Measurements from ENCODE around the gene PODXL2.
"Not testable (repeated sequence)": the region's sequence is repeated elsewhere in the genome, so short reads cannot be mapped to it uniquely, and the experiment has no call there.

Gene PODXL2

DNA sequence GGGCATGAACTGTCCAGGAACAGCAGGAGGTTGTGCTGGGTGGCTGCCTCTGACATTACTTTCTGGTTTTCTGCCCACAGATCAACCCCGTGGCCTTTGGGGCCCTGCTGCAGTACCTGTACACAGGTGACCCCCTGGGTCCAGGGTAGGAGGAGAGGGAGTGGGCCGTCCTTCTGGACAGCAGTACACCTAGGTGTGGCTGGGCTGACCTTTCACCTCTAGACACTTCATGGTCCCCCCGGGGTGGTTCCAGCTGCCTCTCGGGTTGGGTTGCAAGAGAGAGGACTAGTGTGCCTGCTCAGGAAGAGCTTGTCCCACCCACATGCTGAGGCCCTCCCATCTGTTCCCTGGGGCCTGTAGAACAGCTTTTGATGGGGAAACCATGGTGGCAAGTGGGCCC lies 47.5 kb downstream of the PODXL2 start:
- no peak for DNase-seq (ENCODE audit: low spot score)

DNA sequence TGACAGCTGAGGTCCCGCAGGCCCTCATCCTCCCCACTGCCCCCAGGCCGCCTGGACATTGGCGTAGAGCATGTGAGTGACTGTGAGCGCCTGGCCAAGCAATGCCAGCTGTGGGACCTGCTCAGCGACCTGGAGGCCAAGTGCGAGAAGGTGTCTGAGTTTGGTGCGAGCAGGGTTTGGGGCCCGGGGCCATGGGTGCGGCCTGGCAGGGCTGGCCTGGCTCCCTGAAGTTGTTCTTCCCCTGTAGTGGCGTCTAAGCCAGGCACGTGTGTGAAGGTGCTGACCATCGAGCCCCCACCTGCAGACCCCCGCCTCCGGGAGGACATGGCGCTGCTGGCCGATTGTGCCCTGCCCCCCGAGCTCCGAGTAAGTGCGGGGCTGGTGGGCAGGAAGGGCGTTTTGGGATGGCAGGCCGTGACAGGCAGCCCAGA lies 48.0 kb downstream of the PODXL2 start:
- DNase-seq (ENCODE audit: low spot score): no peak

DNA sequence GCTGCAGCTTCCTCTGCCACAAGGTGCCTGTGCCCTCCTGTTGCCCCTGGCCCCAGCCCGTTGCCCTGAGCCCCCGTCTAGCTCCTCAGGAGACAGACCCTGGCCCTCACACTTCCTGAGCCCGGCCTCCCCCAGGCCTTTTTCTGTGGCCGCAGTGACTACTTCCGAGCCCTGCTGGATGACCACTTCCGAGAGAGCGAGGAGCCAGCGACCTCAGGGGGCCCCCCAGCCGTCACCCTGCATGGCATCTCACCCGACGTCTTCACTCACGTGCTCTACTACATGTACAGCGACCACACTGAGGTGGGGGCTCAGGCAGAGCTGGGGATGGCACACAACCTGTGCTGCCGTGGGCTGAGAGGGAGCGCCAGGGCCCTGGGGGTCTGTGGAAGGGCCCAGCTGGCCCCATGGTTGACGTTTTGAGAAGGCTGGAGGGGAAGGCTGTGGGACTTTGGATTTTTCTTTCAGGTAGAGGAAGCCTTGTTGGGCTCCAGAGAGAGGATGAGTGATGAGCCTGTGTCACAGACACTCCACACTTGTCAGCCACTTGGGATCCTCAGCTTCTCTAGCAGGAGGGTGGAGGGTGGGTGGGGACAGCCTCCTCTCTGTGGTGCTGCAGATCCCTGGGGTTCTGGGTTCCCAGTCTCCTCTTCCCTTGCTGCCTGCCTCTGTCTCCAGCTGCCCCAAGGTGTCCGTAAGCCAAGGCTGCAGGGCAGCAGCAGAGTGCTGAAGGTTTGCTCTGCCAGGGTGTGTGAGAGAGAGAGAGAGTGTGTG lies 48.7 kb downstream of the PODXL2 start:
- no peak for DNase-seq (ENCODE audit: low spot score)

DNA sequence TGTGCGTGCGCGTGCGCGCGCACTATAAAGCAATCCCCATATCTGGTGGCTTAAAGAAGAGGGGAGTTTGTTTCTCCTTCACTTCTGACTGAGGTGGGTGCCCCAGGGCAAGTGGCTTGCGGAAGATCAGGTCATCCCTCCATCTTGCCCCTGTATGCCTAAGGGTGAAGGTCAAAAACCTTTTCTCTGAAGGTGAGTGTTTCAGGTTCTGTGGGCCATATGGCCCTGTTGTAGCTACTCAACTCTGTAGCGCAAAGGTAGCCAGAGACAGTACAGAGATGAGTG lies 49.3 kb downstream of the PODXL2 start:
- no peak for DNase-seq (ENCODE audit: low spot score)

DNA sequence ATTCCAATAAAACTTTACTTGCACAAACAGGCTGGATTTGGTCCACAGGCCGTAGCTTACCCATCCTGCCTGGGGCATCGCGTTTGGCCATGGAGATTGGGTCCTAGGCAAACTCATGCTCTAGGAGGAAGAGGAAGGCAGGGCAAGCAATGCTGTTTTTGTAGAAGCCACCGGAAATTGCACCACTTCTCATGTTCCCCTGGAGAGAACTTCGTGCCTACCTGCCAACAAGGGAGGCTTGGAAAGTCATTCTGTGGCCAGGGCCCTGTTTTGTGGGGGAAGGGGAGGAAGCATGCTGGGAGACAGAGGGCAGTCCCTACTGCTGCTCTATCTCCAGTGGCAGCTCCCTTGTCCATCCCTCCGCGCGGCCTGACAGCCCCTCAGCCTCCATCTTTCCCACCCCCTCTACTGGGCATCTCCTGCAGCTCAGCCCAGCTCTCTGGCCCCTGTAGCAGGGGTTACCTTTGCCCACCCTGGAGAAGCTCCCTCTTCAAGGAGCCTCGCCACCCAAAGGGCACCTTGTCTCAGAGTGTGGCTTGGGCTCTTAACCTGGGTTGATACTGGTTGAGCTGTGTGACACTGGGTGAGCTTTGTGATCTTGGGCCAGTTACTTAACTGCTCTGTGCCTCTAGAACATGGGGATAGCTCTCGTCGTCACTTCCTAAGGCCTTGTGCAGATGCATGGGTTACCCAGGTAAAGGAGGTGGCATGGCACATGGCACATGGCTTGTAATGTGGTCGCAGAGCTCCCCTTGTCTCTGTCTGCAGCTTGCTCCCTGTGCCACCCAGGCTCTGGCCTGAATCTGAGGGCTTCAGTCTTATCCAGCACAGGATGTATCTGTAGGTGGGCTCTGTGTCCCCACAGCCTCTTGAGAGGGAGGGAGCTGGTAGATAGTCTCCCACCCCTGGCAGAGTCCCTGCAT lies 49.9 kb downstream of the PODXL2 start:
- DNase-seq (ENCODE audit: low spot score): no peak

DNA sequence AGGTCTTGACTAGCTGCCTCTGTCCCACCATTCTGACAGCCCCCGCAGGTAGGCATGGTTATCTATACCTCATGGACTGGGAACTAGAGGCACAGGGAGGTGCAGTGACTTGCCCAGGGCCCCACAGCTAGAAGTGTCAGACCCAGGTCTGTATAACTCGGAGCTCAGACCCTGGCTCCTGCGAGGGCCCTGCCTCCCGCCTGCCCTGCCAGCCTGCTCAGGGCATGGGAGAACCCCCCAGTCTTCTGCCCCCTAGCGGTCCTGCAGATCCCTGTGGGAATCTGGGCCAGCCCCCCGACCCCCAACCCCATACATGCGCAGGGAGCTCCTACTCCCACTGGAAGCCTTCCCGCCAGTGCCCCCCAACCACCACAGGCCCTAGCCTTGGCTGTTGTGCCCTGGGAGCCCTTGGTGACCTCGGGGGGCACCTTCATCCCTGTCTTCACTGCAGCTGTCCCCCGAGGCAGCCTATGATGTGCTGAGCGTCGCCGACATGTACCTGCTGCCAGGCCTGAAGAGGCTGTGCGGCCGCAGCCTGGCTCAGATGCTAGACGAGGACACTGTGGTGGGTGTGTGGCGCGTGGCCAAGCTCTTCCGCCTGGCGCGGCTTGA lies 50.7 kb downstream of the PODXL2 start:
- no peak for DNase-seq (ENCODE audit: low spot score)

DNA sequence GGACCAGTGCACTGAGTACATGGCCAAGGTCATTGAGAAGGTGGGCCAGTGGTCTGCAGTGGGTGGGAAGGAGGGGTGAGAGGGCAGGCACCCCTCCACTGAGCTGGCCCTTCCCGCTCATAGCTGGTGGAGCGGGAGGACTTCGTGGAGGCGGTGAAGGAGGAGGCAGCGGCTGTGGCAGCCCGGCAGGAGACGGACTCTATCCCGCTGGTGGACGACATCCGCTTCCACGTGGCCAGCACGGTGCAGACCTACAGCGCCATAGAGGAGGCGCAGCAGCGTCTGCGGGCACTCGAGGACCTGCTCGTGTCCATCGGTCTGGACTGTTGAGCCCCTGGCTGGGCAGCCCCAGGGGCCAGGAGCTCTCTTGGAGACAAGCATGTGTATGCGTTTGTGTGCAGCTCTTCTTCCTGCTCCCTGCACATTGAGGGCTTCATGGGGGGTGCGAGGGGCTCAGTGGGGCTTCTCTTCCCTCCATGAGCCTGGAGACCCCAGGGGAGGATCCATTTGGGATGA lies 51.2 kb downstream of the PODXL2 start:
- DNase-seq (ENCODE audit: low spot score): no peak

DNA sequence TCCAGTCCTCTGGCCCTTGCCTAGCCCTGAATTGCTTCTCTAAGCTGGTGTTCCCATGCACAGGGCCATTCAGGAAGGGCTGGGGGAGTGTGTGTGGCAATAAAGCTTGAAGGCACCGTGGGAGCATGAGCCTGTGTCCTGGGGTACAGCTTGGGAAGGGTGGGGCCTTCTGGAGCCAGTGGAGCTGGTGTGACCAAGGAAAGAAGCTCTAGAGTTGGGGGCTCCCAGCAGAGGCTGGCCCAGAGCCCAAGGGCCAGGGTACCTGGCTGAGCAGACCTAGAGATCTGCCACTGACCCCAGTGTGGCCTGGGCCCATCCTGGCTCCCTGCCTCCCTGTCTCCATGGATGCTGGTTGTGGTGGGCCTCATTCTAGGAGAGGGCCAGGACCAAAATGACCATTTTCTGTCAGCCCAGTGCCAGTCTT lies 51.8 kb downstream of the PODXL2 start:
- no peak for DNase-seq (ENCODE audit: low spot score)

DNA sequence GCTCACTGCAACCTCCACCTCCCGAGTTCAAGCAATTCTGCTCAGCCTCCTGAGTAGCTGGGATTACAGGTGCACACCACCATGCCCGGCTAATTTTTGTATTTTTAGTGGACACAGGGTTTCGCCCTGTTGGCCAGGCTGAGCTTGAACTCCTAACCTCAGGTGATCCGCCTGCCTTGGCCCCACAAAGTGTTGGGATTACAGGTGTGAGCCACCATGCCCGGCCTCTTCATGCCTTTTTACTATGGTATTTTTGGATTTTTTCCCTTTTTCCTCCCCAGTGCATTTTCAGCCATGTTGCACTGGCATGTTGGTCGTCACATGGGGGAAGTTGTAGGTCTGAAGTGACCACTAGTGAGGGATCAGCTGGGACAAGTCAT lies 53.2 kb downstream of the PODXL2 start:
- DNase-seq (ENCODE audit: low spot score): not testable (repeated sequence)

DNA sequence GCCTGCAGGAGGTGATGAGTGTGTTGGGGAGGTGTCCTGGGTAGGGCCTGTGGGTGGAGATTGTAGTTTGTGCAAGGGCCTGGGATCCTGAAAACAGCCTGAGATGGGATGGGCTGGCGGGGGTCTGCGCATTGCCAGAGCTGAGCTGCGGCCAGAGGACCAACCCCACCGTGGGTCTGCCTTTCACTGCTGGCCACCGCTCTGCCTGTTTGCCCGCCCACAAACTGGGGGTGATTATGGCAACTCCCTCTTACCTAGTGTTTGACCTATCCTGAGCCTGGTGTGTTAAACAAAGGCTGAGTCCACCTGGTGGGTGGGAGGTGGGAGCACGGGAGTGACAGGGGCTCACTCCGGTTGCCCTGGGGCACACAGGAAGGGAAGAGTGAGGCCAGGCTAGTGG lies 53.6 kb downstream of the PODXL2 start:
- no peak for DNase-seq (ENCODE audit: low spot score)

DNA sequence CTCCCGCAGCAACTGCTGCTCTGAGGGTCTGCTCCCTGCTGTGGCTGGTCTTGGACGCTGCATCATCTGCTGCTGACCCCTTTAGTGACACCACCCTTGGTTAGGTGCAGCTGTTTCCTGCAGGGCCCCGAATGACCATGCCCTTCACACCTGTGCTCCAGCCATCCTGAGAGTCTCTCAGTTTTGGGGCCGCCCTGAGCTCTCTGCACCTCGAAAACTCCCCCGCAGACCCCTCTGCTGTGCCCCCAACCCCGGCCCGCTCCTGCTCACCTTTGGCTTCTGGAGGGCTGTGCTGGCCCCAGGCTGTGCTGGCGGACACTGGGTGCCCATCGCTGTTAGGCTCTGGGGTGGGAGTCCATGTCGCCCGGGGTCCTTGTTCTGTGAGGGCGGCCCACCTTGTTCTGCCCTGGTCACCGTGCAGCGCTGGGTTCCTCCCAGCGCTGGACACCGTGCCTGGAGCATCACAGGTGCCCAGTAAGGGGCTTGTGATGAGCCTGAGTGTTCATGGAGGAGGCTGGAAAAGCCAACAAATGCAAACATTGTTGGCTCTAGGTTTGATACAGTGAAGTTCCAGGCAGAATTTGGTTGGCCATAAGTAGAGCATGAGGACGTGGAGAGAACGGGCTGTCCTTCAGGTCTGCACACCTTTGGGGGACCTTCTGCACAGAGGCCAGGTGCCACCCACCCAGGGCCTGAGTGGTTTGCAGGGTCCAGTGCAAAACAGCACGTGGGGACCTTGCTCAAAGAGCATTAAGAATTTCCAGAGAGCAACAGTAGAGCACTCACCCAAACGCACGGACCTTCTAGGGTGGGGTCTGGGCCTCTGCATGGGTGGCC lies 56.1 kb downstream of the PODXL2 start:
- no peak for DNase-seq (ENCODE audit: low spot score)

DNA sequence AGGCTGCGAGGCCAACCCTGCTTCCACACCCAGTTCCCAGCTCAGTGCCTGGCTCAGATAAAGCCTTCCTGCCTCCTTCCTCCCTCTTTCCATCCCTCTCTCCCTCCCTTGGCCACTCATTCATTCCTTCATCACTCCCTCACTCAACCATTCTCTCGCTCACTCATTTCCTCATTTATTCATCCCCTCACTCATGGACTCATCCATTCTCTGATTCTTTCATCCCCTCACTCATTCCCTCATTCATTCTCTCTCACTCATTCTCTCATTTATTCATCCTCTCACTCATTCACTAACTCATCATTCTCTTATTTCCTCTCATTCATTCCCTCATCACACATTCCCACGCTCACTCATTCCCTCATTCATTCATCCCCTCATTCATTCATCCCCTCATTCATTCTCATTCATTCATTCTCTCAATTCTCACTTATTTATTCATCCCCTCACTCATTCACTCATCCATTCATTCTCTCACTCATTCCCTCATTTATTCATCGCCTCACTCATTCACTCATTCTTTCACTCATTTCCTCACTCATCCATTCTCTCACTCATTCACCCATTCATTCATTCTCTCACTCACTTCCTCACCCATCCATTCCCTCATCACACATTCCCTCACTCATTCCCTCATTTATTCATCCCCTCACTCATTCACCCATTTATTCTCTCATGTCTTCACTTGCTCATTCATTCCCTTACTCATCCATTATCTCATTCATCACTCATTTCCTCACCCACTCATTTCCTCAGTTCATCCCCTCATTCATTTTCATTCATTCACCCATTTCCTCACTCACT lies 56.9 kb downstream of the PODXL2 start:
- no peak for DNase-seq (ENCODE audit: low spot score)

DNA sequence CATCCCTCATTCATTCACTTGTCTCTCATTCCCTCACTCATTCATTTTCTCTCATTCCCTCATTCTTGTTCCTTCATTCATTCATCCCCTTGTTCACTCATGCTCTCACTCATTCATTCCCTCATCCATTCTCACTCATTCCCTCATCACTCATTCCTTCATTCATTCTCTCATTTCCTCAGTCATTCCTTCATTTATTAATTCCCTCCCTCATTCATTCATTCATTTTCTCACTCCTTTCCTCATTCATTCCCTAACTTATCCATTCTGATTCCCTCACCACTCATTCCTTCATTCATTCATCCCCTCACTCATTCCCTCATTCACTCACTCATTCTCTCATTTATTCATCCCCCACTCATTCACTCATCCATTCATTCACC lies 57.5 kb downstream of the PODXL2 start:
- DNase-seq (ENCODE audit: low spot score): no peak

DNA sequence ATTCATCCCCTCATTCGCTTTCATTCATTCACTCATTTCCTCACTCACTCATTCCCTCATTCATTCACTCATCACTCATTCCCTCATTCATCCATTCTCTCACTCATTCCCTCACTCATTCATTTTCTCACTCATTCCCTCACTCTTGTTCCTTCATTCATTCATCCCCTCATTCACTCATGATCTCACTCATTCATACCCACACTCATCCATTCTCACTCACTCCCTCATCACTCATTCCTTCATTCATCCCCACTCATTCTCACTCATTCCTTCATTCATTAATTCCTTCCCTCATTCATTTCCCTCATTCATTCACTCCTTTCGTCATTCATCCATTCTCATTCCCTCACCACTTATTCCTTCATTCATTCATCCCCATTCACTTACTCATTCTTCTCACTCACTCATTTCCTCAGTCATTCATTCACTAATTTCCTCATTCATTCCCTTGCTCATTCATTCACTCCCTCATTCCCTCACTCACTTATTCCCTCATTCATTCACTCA lies 58.3 kb downstream of the PODXL2 start:
- no peak for DNase-seq (ENCODE audit: low spot score)

DNA sequence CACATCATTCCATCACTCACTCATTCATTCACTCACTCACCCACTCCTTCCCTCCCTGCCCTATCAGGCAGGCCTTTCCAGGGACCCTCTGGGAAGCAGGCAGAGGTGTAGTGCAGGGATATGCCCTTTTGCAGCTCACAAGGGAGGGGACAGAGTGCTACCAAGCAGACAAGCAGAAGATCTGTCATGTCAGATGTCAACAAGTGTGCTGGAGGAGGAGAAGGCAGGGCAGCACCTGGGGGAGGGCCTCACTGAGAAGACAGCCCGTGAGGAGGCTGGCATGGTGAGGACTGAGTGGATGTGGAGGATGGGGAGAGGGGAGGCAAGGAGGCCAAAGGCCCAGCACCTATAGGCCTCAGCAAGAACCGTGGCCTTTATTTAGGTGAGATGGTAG lies 59.0 kb downstream of the PODXL2 start:
- no peak for DNase-seq (ENCODE audit: low spot score)

DNA sequence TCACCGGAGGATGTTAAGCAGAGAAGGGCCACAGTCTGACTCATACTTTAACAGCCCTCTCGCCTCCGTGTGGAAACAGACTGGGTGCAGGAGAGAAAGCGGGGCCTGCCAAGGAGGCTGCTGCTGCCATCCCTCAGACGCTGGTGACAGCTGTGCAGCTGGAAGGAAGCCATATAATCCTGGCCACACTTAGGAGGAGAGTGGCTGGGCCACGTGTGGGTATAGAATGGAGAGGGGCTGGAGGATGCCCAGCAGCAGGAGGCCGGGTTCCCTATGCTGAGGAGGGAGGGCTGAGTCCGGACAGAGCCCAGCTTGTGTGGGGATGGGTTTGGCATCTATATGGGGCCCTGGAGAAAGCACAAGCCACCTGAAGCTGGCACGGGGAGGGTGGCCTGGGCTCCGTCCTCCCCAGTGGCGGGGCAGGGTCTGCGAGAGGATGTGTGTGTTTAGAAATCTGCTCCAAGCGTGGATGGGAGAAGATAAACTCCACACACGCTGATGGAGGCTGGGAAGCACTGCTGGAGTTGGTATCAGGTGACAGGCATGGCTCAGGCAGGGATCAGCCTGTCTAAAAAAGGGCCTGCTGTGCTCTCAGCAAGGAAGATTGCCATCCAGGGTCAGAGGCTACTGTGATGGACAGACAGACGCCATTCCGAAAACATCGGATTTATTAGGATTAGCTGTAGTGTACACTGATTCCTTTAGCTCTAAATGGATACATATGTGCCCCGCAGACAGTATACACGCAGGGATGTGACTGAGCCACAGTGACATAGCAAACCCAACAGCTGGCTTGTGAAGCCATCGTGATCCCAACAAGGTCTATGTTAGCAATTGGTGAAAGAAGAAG lies 59.7 kb downstream of the PODXL2 start:
- no peak for DNase-seq (ENCODE audit: low spot score)

DNA sequence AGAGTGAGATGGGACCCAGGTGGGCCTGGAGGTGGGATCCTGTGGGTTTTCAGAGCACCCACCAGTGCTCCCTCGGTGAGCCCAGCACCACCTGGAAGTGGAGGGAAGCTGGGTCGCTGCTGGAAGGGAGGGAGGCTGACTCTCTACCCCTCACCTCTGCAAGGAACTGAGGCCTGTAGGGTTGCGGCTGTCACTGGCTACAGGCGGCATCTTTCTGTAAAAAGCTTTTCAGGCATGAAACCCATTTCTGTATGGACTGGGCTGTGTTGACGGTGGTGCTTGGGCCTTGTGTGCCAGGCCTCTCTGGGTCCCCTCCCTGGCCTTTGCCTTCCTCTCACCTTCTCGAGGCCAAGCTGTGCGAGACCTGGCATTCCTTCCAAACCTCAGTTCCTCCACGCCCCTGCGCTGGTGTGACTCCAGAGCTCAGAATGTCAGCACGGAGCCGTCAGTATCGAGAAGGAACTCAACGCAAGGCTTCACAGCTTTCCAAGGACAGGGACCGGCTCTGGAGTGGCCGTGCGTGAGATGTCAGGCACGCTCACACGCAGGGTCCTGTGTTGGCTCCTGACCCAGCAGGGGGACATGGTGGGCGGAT lies 60.4 kb downstream of the PODXL2 start:
- no peak for DNase-seq (ENCODE audit: low spot score)

DNA sequence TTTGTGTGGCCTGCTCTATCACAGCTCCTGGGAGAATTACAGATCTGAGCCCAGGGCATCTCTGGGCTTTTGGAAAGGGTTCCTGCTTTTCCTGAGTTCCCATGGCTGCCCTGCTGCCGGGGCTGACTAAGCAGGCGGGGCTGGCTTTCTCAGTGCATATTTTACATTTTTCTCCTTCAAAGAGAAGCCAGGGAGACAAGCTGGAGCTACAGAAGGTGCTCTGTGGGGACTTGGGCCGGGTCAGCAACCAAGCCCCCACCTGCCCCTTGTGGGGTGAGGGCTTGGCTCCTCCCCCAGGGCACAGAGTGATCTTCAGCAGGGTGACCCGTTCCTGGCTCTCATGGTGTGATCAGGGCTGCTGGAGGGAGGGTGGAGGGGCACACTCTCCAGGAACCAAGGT lies 61.1 kb downstream of the PODXL2 start:
- no peak for DNase-seq (ENCODE audit: low spot score)

DNA sequence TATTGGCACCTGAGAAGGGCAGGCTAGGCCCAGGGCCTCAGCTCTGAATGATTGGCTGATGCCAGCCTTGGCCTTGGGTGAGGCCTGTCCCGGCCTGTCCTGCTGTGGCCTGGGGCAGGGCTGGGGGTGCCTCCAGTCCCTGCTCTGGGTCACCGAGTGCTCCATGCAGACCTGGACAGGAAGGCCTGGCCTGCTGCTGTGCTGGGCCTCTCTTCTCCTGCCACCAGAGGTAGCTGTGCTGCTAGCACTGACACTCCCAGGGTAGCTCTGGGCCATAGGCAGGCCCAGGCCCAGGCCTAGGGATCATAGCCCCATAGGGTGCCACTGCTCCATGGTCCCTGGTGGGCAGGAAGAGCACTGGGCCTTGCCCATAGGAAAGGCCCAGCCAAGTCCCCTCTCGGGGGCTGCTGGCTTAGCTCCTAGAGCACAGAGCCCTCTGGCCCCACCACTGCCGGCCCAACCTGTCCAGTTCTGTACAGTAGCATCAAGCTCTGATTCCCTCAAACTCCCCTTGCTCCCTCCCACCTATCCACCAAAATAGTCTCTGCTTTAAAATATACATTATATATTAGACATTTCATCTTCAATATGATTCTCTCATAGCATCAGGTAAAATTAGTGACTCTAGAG lies 62.0 kb downstream of the PODXL2 start:
- peak; percentile 61 for DNase-seq (ENCODE audit: low spot score)

All from RKO (cell line).